Subcutaneous adipose tissue (tissue), 4 donors: Measurements from ENCODE around the gene ABHD8. TPM values are rescaled to one million over a fixed set of nuclear protein-coding genes. Genes with fewer than 3 reads are reported as not detected.

Experiments
- CTCF ChIP-seq: fragments of 450-650 bp; IDR thresholded peaks from one replicate; pipeline ENCODE4 v1.5.1; 2016; ENCODE audit warnings: low read depth, mild to moderate bottlenecking, control low read depth, antibody characterized with exemption, moderate library complexity
- total RNA-seq, 4 donors: library from RNA; depleted of rRNA; stranded (reverse); fragments of >200 nt; gene quantifications; one replicate each; pipeline ENCODE4 v1.1.0, GENCODE V29; 2016

ABHD8 gene
- total RNA-seq, 4 donors from 2014 or later, result 6.2 to 17.5 (median 12.1) TPM

GRCh38 chr19:17266975-17267788 is 36.0 kb downstream of the ABHD8 start, which contains the start of gene BABAM1:
Gene BABAM1, plus strand, starts transcription at chr19:17267443. Its CDS starts 1,364 bp downstream, at chr19:17268807.
- TF ChIP-seq CTCF, result no peak

- TF ChIP-seq CTCF, result no peak
Observed at GRCh38 chr19:17266589-17266974, 36.6 kb downstream of the ABHD8 start.

- no peak for TF ChIP-seq CTCF
Observed at GRCh38 chr19:17266026-17266425, 37.2 kb downstream of the ABHD8 start.

GRCh38 chr19:17264641-17264979 is 38.6 kb downstream of the ABHD8 start, which contains the start of gene USHBP1:
Gene USHBP1, minus strand, starts transcription at chr19:17264745. Its CDS starts 446 bp downstream, at chr19:17264299.
- TF ChIP-seq CTCF, result no peak

GRCh38 chr19:17263712-17264640 is 39.2 kb downstream of the ABHD8 start:
- no peak for TF ChIP-seq CTCF

- TF ChIP-seq CTCF, result no peak
Observed at GRCh38 chr19:17262557-17262956, 40.7 kb downstream of the ABHD8 start.

GRCh38 chr19:17260842-17261325 is 42.3 kb downstream of the ABHD8 start:
- no peak for TF ChIP-seq CTCF
